PC-3 (cell line): Measurements from ENCODE around the gene SYCN.

Experiments used
- EZH2 ChIP-seq: fragments of 300-600 bp; sonication (generic); IDR thresholded peaks from one replicate; pipeline ENCODE4 v1.6.1; 2017; ENCODE audit warnings: antibody characterized with exemption, mild to moderate bottlenecking, low read length; ENCODE audit not compliant: unreplicated experiment
- EZH2phosphoT487 ChIP-seq: fragments of 300-600 bp; sonication (generic); IDR thresholded peaks from 2 replicates; pipeline ENCODE4 v1.6.1; 2018; ENCODE audit warnings: mild to moderate bottlenecking, antibody characterized with exemption, low read length, borderline replicate concordance
- TF ChIP-seq, protein P1 (sequence below): fragments of 300-600 bp; sonication (generic); conservative IDR thresholded peaks from 2 replicates; pipeline ENCODE4 v1.5.1; 2017; ENCODE audit warnings: antibody characterized with exemption, low read depth, mild to moderate bottlenecking, low read length

GRCh38 chr19:39186391-39186790 lies 17.7 kb downstream of the SYCN start:
- TF ChIP-seq, protein P1, sequence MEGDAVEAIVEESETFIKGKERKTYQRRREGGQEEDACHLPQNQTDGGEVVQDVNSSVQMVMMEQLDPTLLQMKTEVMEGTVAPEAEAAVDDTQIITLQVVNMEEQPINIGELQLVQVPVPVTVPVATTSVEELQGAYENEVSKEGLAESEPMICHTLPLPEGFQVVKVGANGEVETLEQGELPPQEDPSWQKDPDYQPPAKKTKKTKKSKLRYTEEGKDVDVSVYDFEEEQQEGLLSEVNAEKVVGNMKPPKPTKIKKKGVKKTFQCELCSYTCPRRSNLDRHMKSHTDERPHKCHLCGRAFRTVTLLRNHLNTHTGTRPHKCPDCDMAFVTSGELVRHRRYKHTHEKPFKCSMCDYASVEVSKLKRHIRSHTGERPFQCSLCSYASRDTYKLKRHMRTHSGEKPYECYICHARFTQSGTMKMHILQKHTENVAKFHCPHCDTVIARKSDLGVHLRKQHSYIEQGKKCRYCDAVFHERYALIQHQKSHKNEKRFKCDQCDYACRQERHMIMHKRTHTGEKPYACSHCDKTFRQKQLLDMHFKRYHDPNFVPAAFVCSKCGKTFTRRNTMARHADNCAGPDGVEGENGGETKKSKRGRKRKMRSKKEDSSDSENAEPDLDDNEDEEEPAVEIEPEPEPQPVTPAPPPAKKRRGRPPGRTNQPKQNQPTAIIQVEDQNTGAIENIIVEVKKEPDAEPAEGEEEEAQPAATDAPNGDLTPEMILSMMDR, result no peak
- TF ChIP-seq EZH2, result no peak
- no peak for TF ChIP-seq EZH2phosphoT487
